ENCODE measurements around the gene SUGP2.
"Not testable (repeated sequence)": the region's sequence is repeated elsewhere in the genome, so short reads cannot be mapped to it uniquely, and the experiment has no call there.

The SUGP2 gene

GRCh38 chr19:18987456-18987855 is 45.9 kb downstream of the SUGP2 start:
- no peak for FAIRE-seq

- no peak for FAIRE-seq
Measured at GRCh38 chr19:18985257-18985656, 48.1 kb downstream of the SUGP2 start.

- no peak for FAIRE-seq
Measured at GRCh38 chr19:18984251-18984650, 49.1 kb downstream of the SUGP2 start.

GRCh38 chr19:18982669-18983068 is 50.6 kb downstream of the SUGP2 start:
- FAIRE-seq: no peak

GRCh38 chr19:18980432-18981020 is 52.8 kb downstream of the SUGP2 start:
- no peak for FAIRE-seq

GRCh38 chr19:18978616-18979015 is 54.7 kb downstream of the SUGP2 start:
- FAIRE-seq: no peak

- FAIRE-seq: no peak
Measured at GRCh38 chr19:18975869-18976268, 57.4 kb downstream of the SUGP2 start.

- FAIRE-seq: no peak
Measured at GRCh38 chr19:18975011-18975410, 58.3 kb downstream of the SUGP2 start.

GRCh38 chr19:18972851-18973250 is 60.5 kb downstream of the SUGP2 start:
- FAIRE-seq: no peak

GRCh38 chr19:18972301-18972811 is 61.0 kb downstream of the SUGP2 start:
- no peak for FAIRE-seq

- no peak for FAIRE-seq
Measured at GRCh38 chr19:18969931-18970659, 63.2 kb downstream of the SUGP2 start.

GRCh38 chr19:18967358-18968146 is 65.8 kb downstream of the SUGP2 start:
- no peak for FAIRE-seq

GRCh38 chr19:18966307-18966706 is 67.0 kb downstream of the SUGP2 start:
- no peak for FAIRE-seq

GRCh38 chr19:18964121-18964520 is 69.2 kb downstream of the SUGP2 start:
- FAIRE-seq: no peak

- no peak for FAIRE-seq
Measured at GRCh38 chr19:18961767-18962620, 71.3 kb downstream of the SUGP2 start.

GRCh38 chr19:18960370-18960769 is 72.9 kb downstream of the SUGP2 start:
- no peak for FAIRE-seq

GRCh38 chr19:18955042-18955441 is 78.3 kb downstream of the SUGP2 start:
- no peak for FAIRE-seq

- no peak for FAIRE-seq
Measured at GRCh38 chr19:18954094-18954493, 79.2 kb downstream of the SUGP2 start.

GRCh38 chr19:18952364-18953003 is 80.8 kb downstream of the SUGP2 start:
- not testable (repeated sequence) for FAIRE-seq

GRCh38 chr19:18951721-18952281 is 81.5 kb downstream of the SUGP2 start:
- no peak for FAIRE-seq

GRCh38 chr19:18949858-18950257 is 83.5 kb downstream of the SUGP2 start:
- FAIRE-seq: no peak

- no peak for FAIRE-seq
Measured at GRCh38 chr19:18948976-18949356, 84.4 kb downstream of the SUGP2 start.

Measured in G401.6 (cell line).